Endothelial cell (in vitro differentiated cells): ENCODE data around the gene SELP. TPM values are rescaled to one million over a fixed set of nuclear protein-coding genes. Genes with fewer than 3 reads are reported as not detected.

Experiments
- DNase-seq: peaks from one replicate; pipeline ENCODE4 v3.0.0; 2021; ENCODE audit warnings: low spot score
- H3K27ac Mint-ChIP-seq: one replicate; pipeline ENCODE4 v1.8.0; 2021; ENCODE audit warnings: mixed read lengths, inconsistent platforms; ENCODE audit not compliant: unreplicated experiment
- H3K27me3 Mint-ChIP-seq: one replicate; pipeline ENCODE4 v1.8.0; 2021; ENCODE audit warnings: mild to moderate bottlenecking, moderate library complexity, mixed read lengths, inconsistent platforms; ENCODE audit not compliant: unreplicated experiment
- H3K36me3 Mint-ChIP-seq: one replicate; pipeline ENCODE4 v1.8.0; 2021; ENCODE audit warnings: mild to moderate bottlenecking, low read depth, mixed read lengths, inconsistent platforms; ENCODE audit not compliant: unreplicated experiment
- H3K4me1 Mint-ChIP-seq: one replicate; pipeline ENCODE4 v1.8.0; 2021; ENCODE audit warnings: mild to moderate bottlenecking, mixed read lengths, inconsistent platforms; ENCODE audit not compliant: unreplicated experiment
- H3K4me3 Mint-ChIP-seq: one replicate; pipeline ENCODE4 v1.8.0; 2021; ENCODE audit warnings: mild to moderate bottlenecking, mixed read lengths, inconsistent platforms; ENCODE audit not compliant: unreplicated experiment
- H3K9me3 Mint-ChIP-seq: one replicate; pipeline ENCODE4 v1.8.0; 2021; ENCODE audit warnings: mixed read lengths, inconsistent platforms; ENCODE audit not compliant: unreplicated experiment
- CTCF ChIP-seq: fragments of 200-600 bp; sonication (generic); IDR thresholded peaks from one replicate; pipeline ENCODE4 v1.5.0; 2021; ENCODE audit warnings: antibody characterized with exemption; ENCODE audit not compliant: unreplicated experiment
- total RNA-seq: library from RNA; stranded (reverse); fragmentation: NEBNext Ultra II Directional; extraction: Animal tissue kit (Norgen Biotek cat#: 25700); gene quantifications from one replicate; pipeline ENCODE4 v1.2.1, GENCODE V29; 2021; ENCODE audit not compliant: unreplicated experiment

Gene SELP
- total RNA-seq, 1 donor from 2014 or later, result 0.21 TPM

- Mint-ChIP-seq H3K4me1 (peaks cover 18% of the 10 kb centered on the region), H3K36me3 (peaks cover 5% of the 10 kb centered on the region), H3K27ac (no peak overlapping the region), H3K9me3 (no peaks in the 10 kb centered on the region), H3K27me3 (peaks cover 4% of the 10 kb centered on the region), H3K4me3 (no peak overlapping the region)
- no peak for TF ChIP-seq CTCF
- DNase-seq, result no peak
Measured at GRCh38 chr1:169618367-169618766, 11.6 kb downstream of the SELP start.

GRCh38 chr1:169615803-169616202, 14.1 kb downstream of the SELP start:
- Mint-ChIP-seq H3K36me3 (peaks cover 5% of the 10 kb centered on the region), H3K27ac (no peak overlapping the region), H3K4me3 (no peak overlapping the region), H3K9me3 (no peaks in the 10 kb centered on the region), H3K27me3 (peaks cover 2% of the 10 kb centered on the region), H3K4me1 (peaks cover 17% of the 10 kb centered on the region)
- DNase-seq, result no peak
- TF ChIP-seq CTCF, result no peak

- H3K27me3 Mint-ChIP-seq, result no peaks in the 10 kb centered on the region
- peaks cover 6% of the 10 kb centered on the region for H3K4me1 Mint-ChIP-seq
- TF ChIP-seq CTCF, result no peak
- no peak overlapping the region for H3K4me3 Mint-ChIP-seq
- H3K9me3 Mint-ChIP-seq, result no peaks in the 10 kb centered on the region
- no peak for DNase-seq
- H3K27ac Mint-ChIP-seq, result peak overlapping the region; percentile 72
- no peaks in the 10 kb centered on the region for H3K36me3 Mint-ChIP-seq
Measured at GRCh38 chr1:169610858-169611257, 19.1 kb downstream of the SELP start.

- no peak for TF ChIP-seq CTCF
- DNase-seq, result no peak
- Mint-ChIP-seq H3K27me3 (no peaks in the 10 kb centered on the region), H3K9me3 (no peaks in the 10 kb centered on the region), H3K36me3 (no peaks in the 10 kb centered on the region), H3K4me1 (peaks cover 6% of the 10 kb centered on the region), H3K4me3 (no peak overlapping the region), H3K27ac (peak overlapping the region; percentile 72)
Measured at GRCh38 chr1:169610108-169610507, 19.8 kb downstream of the SELP start.

- H3K9me3 Mint-ChIP-seq, result no peaks in the 10 kb centered on the region
- peaks cover 6% of the 10 kb centered on the region for H3K4me1 Mint-ChIP-seq
- H3K27me3 Mint-ChIP-seq, result no peaks in the 10 kb centered on the region
- no peak for DNase-seq
- H3K4me3 Mint-ChIP-seq, result no peak overlapping the region
- H3K36me3 Mint-ChIP-seq, result no peaks in the 10 kb centered on the region
- H3K27ac Mint-ChIP-seq, result no peak overlapping the region
- TF ChIP-seq CTCF, result no peak
Measured at GRCh38 chr1:169608226-169608625, 21.7 kb downstream of the SELP start.
